HG03103 (cell line): Measurements from ENCODE around the gene SLC43A1.

ENCODE experiments used
- ATAC-seq: cut with Tn5 transposase; IDR thresholded peaks from one replicate; pipeline ENCODE4 v1.9.1; 2021; ENCODE audit warnings: low read depth; ENCODE audit not compliant: unreplicated experiment

SLC43A1 gene

GRCh38 chr11:57438345-57439285 lies 76.9 kb downstream of the SLC43A1 start:
- ATAC-seq, result no peak

- no peak for ATAC-seq
Measured at GRCh38 chr11:57436031-57436430, 79.5 kb downstream of the SLC43A1 start.

GRCh38 chr11:57434640-57435546 lies 80.6 kb downstream of the SLC43A1 start:
- ATAC-seq, result no peak
